Psoas muscle (tissue), 8 donors: Measurements from ENCODE around the gene PRPF31. TPM values are rescaled to one million over a fixed set of nuclear protein-coding genes. Genes with fewer than 3 reads are reported as not detected.
A peak's percentile ranks its signal among the peaks of the same experiment; 100 is the strongest.
"Not testable (repeated sequence)": the region's sequence is repeated elsewhere in the genome, so short reads cannot be mapped to it uniquely, and the experiment has no call there.

Source experiments
- ATAC-seq, 4 donors: fragments of 200-7000 bp; cut with Tn5 transposase; one replicate each; pipeline ENCODE4 v1.9.1; 2020; ENCODE audit warnings: moderate library complexity in 3 of 4, mild to moderate bottlenecking in 2 of 4
- DNase-seq, 2 donors: peaks; one replicate each; pipeline ENCODE4 v3.0.0-alpha.2; 2020
- H3K27ac ChIP-seq: fragments of 200-600 bp; one replicate; pipeline ENCODE4 v1.8.0; 2022
- H3K27me3 ChIP-seq, 3 donors: fragments of 200-600 bp in 1 of 3; one replicate each; pipeline versions ENCODE4 v1.6.1 to v1.8.0; 2013 to 2022; ENCODE audit warnings: low read length in 2 of 3, mild to moderate bottlenecking in 2 of 3, moderate library complexity in 1 of 3; ENCODE audit not compliant: insufficient read depth in 3 of 3
- H3K36me3 ChIP-seq, 2 donors: fragments of 200-600 bp in 1 of 2; one replicate each; pipeline versions ENCODE4 v1.6.1 to v1.8.0; 2013 to 2022; ENCODE audit warnings: low read depth in 1 of 2, mild to moderate bottlenecking in 1 of 2, moderate library complexity in 1 of 2; ENCODE audit not compliant: insufficient read depth in 1 of 2
- H3K4me1 ChIP-seq: fragments of 200-600 bp; one replicate; pipeline ENCODE4 v1.8.0; 2022
- H3K4me3 ChIP-seq: fragments of 200-600 bp; one replicate; pipeline ENCODE4 v1.8.0; 2022; ENCODE audit warnings: mild to moderate bottlenecking
- H3K9me3 ChIP-seq: fragments of 200-600 bp; one replicate; pipeline ENCODE4 v1.8.0; 2022
- WGBS, 3 donors: extraction: QIAGEN DNeasy Blood & Tissue Kit; methylation state at CpG; one replicate each; pipeline versions ENCODE4 v1.1.6 to v1.1.7; 2013; 5-methylcytosine and 5-hydroxymethylcytosine counted together
- intact Hi-C, 2 donors: fragments of 100-400 bp; cut with DNase I; formaldehyde crosslinking; loops; one replicate each; pipeline versions ENCODE4 v1.11.0 to v1.14.2; 2022
- polyA plus RNA-seq, 3 donors: library from polyadenylated mRNA; stranded (reverse); fragments of 200-250 nt; gene quantifications; one replicate each; pipeline ENCODE4 v1.2.3, GENCODE V29; 2013
- total RNA-seq, 4 donors: library from RNA; stranded (reverse); fragmentation: NEBNext Ultra II Directional in 2 of 4; extraction: Animal tissue kit (Norgen Biotek cat#: 25700) in 2 of 4; gene quantifications; one replicate each; pipeline versions ENCODE4 v1.2.1 to v1.2.4, GENCODE V29; 2021 to 2023
- TF ChIP-seq, protein P1 (sequence below): fragments of 200-600 bp; IDR thresholded peaks from one replicate; pipeline ENCODE4 v1.8.0; 2022; ENCODE audit warnings: antibody characterized with exemption
- donor health status: healthy with polysubstance abuse.
- donor health status: DM: no; HTN: no; CAD: no; lungs with moderate emphysema.
- donor health status: Bipolar disorder and iron deficiency.
- donor health status: healthy.
- donor health status: DM: yes; HTN: yes; CAD: no.
- donor health status: DM: no; HTN: no; CAD: no.
- donor health status: DM: no; HTN: no; CAD: no.
- donor health status: DM: yes; HTN: yes; CAD: no.

Gene PRPF31
- total and polyA plus RNA-seq, 7 donors, result 32.3 to 54.3 (median 39.4) TPM

DNA sequence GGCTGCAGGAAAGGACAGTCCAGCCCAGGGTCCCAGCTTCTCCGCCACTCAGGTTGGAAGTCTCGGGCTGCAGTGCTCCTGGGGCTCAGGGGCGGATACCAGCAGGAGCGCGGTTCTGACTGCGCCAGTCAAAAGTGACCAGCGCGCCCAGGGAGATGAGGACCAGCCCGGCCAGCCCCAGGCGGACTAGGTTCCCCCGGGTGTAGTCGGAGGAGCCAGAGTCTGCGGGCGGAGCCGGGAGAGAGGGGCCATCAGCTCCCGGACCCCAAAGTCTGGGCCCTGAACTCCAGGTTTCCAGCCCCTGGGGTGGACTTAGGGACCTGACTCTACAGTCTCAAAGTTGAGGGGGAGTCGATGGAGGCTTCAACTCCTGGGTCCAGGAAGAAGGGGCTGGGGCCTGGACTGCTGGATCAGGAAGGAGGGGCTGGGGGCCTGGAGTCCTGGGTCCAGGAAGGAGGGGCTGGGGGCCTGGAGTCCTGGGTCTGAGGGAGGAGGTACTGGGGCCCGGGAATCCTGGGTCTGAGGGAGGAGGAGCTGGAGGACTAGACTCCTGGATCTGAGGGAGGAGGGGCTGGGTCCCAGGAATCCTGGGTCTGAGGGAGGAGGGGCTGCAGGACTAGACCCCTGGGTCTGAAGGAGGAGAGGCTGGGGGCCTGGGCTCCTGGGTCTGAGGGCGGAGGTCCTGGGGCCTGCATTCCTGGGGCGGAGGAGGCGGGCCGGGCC is 20.3 kb upstream of the PRPF31 start:
- Histone ChIP-seq H3K4me1 (no peaks in the 10 kb centered on the region), H3K4me3 (peak overlapping the region; percentile 53), H3K36me3 (no peaks in the 10 kb centered on the region), H3K27me3 (peaks cover 0 to 40% (median 15%) of the 10 kb centered on the region in 3 donors), H3K27ac (no peak overlapping the region), H3K9me3 (no peaks in the 10 kb centered on the region)
- ATAC-seq (peak in 1 of 4 donors; percentile 13), DNase-seq (no peak)
- intact Hi-C loops, result no loop called here
- 66 to 69% (median 67%) methylated on average over 22 of the region's 22 CpGs for WGBS, 3 donors
- TF ChIP-seq, protein P1, sequence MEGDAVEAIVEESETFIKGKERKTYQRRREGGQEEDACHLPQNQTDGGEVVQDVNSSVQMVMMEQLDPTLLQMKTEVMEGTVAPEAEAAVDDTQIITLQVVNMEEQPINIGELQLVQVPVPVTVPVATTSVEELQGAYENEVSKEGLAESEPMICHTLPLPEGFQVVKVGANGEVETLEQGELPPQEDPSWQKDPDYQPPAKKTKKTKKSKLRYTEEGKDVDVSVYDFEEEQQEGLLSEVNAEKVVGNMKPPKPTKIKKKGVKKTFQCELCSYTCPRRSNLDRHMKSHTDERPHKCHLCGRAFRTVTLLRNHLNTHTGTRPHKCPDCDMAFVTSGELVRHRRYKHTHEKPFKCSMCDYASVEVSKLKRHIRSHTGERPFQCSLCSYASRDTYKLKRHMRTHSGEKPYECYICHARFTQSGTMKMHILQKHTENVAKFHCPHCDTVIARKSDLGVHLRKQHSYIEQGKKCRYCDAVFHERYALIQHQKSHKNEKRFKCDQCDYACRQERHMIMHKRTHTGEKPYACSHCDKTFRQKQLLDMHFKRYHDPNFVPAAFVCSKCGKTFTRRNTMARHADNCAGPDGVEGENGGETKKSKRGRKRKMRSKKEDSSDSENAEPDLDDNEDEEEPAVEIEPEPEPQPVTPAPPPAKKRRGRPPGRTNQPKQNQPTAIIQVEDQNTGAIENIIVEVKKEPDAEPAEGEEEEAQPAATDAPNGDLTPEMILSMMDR, result no peak

DNA sequence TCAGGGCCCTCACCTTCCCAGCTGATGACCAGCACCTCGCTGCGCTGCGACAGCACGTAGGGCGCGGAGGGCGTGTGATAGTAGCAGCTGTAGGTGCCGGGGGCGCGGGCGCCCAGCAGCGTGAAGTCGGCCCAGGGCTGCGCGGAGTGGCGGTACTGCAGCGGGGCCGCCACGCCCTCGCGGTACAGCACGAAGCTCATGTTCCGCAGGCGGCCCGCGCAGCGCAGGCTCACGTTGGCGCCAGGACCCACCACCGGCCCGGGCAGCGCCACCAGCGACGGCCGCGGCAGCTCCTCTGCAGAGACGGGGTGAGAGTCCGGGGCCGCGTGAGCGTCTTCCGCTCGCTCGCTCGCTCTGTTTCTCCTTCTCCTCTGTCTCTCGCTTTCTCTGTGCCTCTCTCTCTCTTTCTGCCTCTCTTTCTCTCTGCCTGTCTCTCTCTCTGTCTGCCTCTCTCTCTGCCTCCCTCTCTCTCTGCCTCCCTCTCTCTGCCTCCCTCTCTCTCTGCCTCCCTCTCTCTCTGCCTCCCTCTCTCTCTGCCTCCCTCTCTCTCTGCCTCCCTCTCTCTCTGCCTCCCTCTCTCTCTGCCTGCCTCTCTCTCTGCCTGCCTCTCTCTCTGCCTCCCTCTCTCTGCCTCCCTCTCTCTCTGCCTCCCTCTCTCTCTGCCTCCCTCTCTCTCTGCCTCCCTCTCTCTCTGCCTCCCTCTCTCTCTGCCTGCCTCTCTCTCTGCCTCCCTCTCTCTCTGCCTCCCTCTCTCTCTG is 19.5 kb upstream of the PRPF31 start:
- H3K9me3 ChIP-seq, H3K36me3 ChIP-seq, H3K4me1 ChIP-seq, intact Hi-C loops, H3K27ac ChIP-seq: not testable (repeated sequence)
- Histone ChIP-seq H3K4me3 (peak overlapping the region; percentile 53), H3K27me3 (peaks cover 0 to 40% (median 15%) of the 10 kb centered on the region in 3 donors)
- peak; percentile 48 to 62 (median 55) for ATAC-seq
- 0 to 1% (median 1%) methylated on average over 21 to 46 of the region's 46 CpGs for WGBS, 3 donors
- DNase-seq, result peak; percentile 55 to 68

DNA sequence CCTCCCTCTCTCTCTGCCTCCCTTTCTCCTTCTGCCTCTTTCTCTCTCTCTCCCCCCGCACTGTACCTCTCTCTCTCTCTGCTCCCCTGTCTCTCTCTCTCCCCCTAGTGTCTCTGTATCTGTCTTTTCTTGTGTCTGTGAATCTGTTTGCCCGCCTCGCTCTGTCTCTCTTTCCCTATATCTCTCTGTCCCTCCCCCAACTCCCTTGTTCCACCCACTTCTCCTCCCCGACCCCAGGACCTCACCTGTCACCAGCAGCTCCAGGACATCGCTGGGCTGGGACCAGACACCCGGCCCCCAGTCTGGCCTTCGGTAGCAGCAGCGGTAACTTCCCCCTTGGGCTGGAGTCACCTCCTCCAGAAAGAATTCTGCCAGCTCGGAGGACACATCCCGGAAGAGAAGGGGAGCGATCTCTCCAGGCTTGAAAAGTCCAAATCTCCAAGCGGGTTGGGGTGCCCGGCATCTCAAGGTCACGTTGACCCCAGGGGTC is 18.9 kb upstream of the PRPF31 start:
- TF ChIP-seq, protein P1, result no peak
- no peaks in the 10 kb centered on the region for H3K36me3 ChIP-seq
- peak overlapping the region; percentile 18 for H3K4me3 ChIP-seq
- peaks cover 0 to 40% (median 15%) of the 10 kb centered on the region in 3 donors for H3K27me3 ChIP-seq
- no peak overlapping the region for H3K27ac ChIP-seq
- 7 to 10% (median 9%) methylated on average over 14 of the region's 14 CpGs for WGBS, 3 donors
- DNase-seq (no peak), ATAC-seq (no peak)
- no peaks in the 10 kb centered on the region for H3K9me3 ChIP-seq
- no peaks in the 10 kb centered on the region for H3K4me1 ChIP-seq
- intact Hi-C loops, result no loop called here

DNA sequence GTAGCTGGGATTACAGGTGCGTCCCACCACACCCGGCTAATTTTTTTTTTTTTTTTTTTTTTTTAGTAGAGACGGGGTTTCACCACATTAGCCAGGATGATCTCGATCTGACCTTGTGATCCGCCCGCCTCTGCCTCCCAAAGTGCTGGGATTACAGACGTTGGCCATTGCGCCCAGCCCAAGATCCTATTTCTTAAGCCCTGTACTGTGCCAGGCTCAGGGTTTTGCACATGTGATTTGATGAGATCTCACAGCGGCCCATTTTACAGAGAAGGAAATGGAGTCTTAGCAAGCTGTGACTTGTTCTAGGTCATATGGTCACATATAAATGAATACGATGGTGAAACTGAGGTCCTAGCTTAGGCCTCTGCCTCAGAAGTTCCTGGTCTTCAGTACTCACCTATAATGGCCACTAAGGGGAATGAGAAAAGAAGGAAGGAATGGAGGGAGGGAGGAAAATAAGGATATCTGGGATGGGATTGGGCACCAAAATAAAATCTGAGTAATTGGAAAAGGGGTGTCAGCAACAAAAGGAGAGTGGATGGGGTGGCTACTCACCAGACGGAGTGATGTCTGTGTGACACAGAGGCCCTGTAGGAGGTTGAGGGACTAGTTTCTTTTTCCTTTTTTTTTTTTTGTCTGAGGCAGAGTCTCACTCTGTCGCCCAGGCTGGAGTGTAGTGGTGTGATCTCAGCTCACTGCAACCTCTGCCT is 16.2 kb upstream of the PRPF31 start:
- DNase-seq (no peak), ATAC-seq (no peak)
- TF ChIP-seq, protein P1, result no peak
- Histone ChIP-seq H3K4me1 (peaks cover 3% of the 10 kb centered on the region), H3K27ac (no peak overlapping the region), H3K27me3 (peaks cover 0 to 27% (median 15%) of the 10 kb centered on the region in 3 donors), H3K36me3 (no peaks in the 10 kb centered on the region), H3K4me3 (no peak overlapping the region), H3K9me3 (no peaks in the 10 kb centered on the region)
- intact Hi-C loops, result no loop called here
- WGBS, 3 donors, result 79 to 84% (median 80%) methylated on average over 10 to 12 of the region's 12 CpGs

DNA sequence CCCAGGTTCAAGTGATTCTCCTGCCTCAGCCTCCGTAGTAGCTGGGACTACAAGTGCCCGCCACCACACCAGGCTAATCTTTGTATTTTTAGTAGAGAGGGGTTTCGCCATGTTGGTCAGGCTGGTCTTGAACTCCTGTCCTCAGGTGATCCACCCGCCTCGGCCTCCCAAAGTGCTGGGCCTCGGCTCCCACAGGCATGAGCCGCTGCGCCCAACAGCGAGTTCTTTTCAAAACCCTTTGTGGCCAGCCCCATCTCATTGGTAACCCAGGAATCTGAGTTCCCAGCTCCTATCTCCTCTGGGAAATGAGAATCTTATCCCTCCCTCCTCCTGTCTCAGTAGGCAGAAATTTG is 15.7 kb upstream of the PRPF31 start:
- H3K4me1 ChIP-seq, H3K36me3 ChIP-seq, H3K4me3 ChIP-seq, ATAC-seq, H3K27ac ChIP-seq, H3K9me3 ChIP-seq, DNase-seq: not testable (repeated sequence)
- peaks cover 0 to 22% (median 13%) of the 10 kb centered on the region in 3 donors for H3K27me3 ChIP-seq
- intact Hi-C loops, result loop anchor here in 1 of 2 donors (10.0 kb wide), 1 partner anchor 115 kb away; no protein-coding TSS in a partner anchor
- WGBS, 3 donors, result 70 to 82% (median 74%) methylated on average over 9 of the region's 9 CpGs
